GM04504 (cell line): ENCODE results near the gene KIAA1549.
"Not testable (repeated sequence)": the region's sequence is repeated elsewhere in the genome, so short reads cannot be mapped to it uniquely, and the experiment has no call there.

Source experiments
- DNase-seq: peaks from one replicate; pipeline ENCODE4 v3.0.0-alpha.2; 2012; ENCODE audit warnings: low read depth

Gene KIAA1549

DNA sequence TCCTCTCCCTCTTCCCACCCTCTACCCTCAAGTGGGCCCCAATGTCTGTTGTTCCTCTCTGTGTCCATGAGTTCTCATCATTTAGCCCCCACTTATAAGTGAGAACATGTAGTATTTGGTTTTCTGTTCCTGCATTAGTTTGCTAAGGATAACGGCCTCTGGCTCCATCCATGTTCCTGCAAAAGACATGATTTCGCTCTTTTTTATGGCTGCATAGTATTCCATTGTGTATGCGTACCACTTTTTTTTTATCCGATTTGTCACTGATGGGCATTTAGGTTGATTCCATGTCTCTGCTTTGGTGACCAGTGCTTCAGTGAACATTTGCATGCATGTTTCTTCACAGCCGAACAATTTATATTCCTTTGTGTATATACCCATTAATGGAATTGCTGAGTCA is 131.5 kb downstream of the KIAA1549 start:
- no peak for DNase-seq

GRCh38 chr7:138848056-138848980 is 132.9 kb downstream of the KIAA1549 start:
- DNase-seq: no peak

- no peak for DNase-seq
These were observed 135.5 kb downstream of the KIAA1549 start for GRCh38 chr7:138845711-138846110.

GRCh38 chr7:138843632-138844580 is 137.3 kb downstream of the KIAA1549 start:
- no peak for DNase-seq

DNA sequence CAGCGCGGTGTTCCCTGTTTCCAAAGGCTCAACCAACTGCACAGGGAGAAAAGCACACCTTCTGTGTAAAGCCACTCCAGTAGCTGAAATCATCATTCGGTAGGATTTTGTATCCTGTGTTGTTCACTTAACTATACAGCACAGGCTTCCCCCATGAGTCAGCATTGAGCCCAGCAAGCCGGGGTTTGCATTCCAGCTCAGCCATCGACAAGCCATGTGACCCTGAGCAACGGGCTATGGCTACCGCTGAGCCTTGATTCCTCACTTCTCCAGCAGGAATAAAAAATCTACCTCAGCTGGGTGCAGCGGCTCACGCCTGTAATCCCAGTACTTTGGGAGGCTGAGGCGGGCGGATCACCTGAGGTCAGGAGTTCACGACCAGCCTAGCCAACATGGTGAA is 139.1 kb downstream of the KIAA1549 start:
- peak; percentile 8 for DNase-seq

DNA sequence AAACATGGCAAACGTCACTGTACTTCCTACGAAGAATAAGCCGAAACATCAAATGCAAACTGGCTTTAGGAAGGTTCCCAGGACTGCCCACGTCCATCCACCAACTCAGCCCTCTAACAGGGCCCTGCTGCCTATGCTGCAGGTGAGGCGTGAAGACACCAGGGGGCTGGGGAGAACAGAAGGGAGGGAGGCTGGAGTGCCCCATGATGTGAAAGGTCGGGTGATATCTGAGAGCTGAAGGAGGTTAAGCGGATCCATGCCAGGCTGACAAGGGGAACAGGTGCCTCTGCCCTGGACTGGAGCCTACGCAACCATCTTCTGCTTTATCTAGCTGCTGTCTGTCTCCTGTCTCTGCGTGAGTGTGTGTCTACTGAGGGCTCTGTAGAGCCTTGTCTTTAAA is 143.0 kb downstream of the KIAA1549 start:
- DNase-seq: no peak

DNA sequence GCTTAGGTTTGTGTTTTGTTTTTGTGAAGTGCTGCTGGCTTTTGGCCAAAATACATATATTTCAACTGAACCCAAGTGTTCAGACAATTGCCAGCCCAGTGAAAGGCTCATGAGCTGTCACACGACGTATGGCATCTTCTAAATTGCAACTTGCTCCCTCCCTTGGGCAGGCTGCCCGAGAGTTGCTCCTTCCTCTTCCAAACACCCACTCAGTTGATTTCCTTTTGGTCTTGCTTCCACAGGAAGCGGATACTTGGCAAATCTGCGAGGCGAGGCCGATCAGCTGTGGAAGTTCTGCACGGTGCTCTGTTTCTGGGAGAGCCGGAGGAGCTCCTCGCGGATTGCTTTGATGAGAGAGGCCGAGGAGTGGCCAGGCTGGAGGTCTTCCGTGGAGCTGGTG is 143.6 kb downstream of the KIAA1549 start:
- no peak for DNase-seq

DNA sequence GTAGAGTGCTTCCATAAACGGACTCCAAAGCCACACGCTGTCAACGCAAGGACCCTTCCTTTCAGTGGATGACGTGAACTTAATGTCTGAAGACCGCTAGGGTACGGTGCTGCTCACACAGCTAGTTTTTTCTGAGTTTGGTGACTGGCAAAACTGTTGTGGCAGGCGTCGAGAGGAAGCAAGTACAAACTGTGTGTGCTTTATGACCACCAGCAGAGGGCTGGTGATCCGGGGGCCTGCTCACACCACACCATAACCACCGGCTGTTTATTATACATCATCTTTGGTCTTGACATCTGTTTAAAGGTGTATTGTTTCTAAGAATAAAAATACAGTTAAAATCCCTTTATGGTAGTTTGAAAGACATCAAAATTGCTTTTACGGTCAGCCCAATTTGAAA is 146.1 kb downstream of the KIAA1549 start:
- no peak for DNase-seq

DNA sequence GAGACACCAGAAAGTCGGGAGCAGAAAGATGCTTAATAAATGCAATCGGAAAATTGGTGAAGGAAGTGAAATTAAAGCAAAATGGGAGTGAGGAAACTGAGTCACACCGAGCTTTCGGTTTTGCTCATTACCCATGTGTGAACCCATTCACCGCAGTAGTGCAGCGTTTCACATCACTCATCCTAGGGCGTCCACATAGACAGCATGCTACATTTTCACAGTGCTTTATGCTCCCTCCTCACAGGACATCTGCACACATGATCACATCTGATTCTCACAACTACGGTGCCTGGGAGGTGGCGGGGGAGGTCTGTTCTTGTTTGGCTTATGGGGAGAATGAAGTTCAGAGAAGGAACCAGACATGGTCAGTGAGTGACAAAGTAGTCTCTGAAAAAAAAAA is 146.6 kb downstream of the KIAA1549 start:
- DNase-seq: no peak

GRCh38 chr7:138833596-138833995 is 147.6 kb downstream of the KIAA1549 start:
- DNase-seq: no peak

DNA sequence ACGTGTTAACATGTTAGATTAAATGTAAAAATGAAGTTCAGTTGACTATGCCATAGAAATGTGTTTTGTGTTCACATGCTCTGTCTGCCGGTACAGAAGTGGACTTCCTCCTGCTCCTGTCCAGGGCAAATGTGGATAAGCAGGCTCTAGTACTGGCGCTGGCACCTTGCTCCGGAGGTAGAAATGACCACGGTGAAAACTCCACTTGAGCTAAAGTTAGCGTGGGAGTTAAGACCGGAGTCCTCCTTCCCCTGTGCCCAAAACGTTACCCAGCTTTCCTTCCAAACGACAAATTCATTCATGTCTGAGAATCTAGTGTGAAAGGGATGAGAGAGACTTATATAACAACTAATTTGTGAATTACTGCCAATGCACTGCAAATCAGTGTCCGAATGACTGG is 148.2 kb downstream of the KIAA1549 start:
- DNase-seq: no peak

- no peak for DNase-seq
These were observed 151.9 kb downstream of the KIAA1549 start for GRCh38 chr7:138829335-138829734.

GRCh38 chr7:138828302-138828701 is 152.9 kb downstream of the KIAA1549 start:
- no peak for DNase-seq

GRCh38 chr7:138825049-138825721 is 156.0 kb downstream of the KIAA1549 start:
- DNase-seq: no peak

- no peak for DNase-seq
These were observed 158.2 kb downstream of the KIAA1549 start for GRCh38 chr7:138822867-138823535.

GRCh38 chr7:138821912-138822311 is 159.3 kb downstream of the KIAA1549 start:
- DNase-seq: no peak

DNA sequence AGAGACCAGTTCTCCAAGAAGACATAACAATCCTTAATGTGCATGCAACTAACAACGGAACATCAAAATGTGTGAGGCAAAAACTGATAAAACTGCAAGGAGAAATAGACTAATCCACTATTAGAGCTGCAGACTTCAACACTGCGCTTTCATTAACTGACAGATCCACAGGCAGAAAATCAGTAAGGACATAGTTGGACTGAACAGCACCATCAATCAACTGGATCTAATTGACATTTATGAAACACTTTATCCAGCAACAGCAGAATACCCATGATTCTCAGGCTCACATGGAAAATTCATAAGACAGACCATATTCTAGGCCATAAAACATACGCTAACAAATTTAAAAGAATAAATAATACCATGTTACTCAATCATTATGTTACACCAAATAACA is 161.6 kb downstream of the KIAA1549 start:
- DNase-seq: no peak

DNA sequence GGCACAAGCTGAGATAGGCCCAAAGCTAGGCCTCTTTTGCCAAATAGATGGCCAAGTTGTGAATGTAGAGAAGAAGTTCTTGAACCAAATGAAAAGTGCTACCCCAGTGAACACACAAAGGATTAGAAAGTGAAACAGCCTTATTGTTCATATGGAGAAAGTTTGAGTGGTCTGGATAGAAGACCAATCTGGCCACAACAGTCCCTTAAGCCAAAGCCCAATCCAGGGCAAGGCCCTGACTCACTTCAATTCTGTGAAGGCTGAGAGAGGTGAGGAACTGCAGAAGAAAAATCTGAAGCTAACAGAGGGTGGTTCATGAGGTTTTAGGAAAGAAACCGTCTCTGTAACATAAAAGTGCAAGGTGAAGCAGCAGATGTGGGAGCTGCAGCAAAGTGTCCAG is 164.5 kb downstream of the KIAA1549 start:
- DNase-seq: no peak

DNA sequence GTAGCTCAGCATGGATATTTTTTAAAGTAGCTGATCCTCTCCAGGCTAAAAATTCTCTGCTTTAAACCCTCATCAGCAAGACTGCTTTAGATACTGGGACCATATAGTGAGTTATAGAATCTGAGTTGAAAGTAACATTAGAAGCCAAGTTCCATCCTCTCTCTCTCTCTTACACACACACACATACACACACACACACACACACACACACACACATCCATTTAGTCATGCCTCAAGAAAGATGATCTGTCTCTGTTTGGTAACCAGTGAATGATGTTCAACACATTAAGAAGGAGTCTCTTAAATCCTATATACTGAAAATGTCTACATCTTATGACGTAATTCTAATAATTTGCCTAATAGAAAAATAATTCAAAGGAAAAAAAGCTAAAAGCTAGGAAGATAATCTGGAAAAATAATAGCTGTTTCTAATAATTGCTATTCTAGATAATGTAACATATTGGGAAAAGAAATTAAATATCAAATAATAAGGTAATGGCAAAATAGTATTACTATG is 166.3 kb downstream of the KIAA1549 start:
- DNase-seq: no peak

DNA sequence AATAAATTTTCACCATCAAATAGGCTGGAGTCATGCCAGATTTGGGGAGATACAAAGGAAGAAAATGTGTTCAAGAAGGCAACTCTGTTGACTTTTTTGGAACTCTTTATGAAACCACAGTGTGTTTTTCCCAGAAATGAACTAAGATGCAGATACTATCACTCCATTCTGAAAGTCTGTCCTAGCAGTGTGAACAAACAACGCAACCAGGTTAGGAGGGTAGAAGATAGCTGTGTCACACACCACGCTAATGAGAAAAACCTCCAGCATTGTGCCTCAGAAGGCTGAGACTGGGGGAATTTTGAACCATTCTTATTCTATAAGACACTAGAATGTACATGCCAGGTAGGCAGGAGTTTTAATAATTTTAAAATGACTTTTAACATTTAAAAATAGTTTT is 167.2 kb downstream of the KIAA1549 start:
- DNase-seq: no peak

GRCh38 chr7:138811327-138811726 is 169.9 kb downstream of the KIAA1549 start:
- DNase-seq: not testable (repeated sequence)
